Measurements from ENCODE around the gene RGS18. TPM values are rescaled to one million over a fixed set of nuclear protein-coding genes. Genes with fewer than 3 reads are reported as not detected.

Gene RGS18
- total and polyA plus RNA-seq, 2 donors from 2014 or later = 0.34 to 6.2 TPM

- no peak for FAIRE-seq
- Histone ChIP-seq H3K9ac (ENCODE audit: low read length in 3 of 3) (no peak overlapping the region), H3K36me3 (ENCODE audit: control insufficient read depth in 2 of 3, insufficient read depth in 3 of 3, low read length in 3 of 3) (no peaks in the 10 kb centered on the region), H3K27ac (ENCODE audit: low read depth in 2 of 2, low read length in 2 of 2) (no peak overlapping the region), H3K27me3 (ENCODE audit: control insufficient read depth, insufficient read depth, low read length) (no peaks in the 10 kb centered on the region), H3K4me3 (ENCODE audit: low read length in 3 of 3) (no peak overlapping the region), H3K4me1 (ENCODE audit: control insufficient read depth in 2 of 3, insufficient read depth in 2 of 3, low read depth in 1 of 3, low read length in 3 of 3) (no peaks in the 10 kb centered on the region), H3K9me3 (ENCODE audit: control insufficient read depth in 2 of 3, insufficient read depth in 1 of 3, low read length in 3 of 3) (no peaks in the 10 kb centered on the region)
- intact Hi-C loops (cut with DNase I) = no loop called here
- no peak for DNase-seq
- TF ChIP-seq, protein P1, sequence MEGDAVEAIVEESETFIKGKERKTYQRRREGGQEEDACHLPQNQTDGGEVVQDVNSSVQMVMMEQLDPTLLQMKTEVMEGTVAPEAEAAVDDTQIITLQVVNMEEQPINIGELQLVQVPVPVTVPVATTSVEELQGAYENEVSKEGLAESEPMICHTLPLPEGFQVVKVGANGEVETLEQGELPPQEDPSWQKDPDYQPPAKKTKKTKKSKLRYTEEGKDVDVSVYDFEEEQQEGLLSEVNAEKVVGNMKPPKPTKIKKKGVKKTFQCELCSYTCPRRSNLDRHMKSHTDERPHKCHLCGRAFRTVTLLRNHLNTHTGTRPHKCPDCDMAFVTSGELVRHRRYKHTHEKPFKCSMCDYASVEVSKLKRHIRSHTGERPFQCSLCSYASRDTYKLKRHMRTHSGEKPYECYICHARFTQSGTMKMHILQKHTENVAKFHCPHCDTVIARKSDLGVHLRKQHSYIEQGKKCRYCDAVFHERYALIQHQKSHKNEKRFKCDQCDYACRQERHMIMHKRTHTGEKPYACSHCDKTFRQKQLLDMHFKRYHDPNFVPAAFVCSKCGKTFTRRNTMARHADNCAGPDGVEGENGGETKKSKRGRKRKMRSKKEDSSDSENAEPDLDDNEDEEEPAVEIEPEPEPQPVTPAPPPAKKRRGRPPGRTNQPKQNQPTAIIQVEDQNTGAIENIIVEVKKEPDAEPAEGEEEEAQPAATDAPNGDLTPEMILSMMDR (IDR thresholded peaks at IDR 0.05; ENCODE audit: borderline replicate concordance, extremely low read depth, insufficient read depth) = no peak
Measured at GRCh38 chr1:192183788-192184187, 25.5 kb downstream of the RGS18 start.

GRCh38 chr1:192186197-192186596 is 27.9 kb downstream of the RGS18 start:
- Histone ChIP-seq H3K9ac (ENCODE audit: low read length in 3 of 3) (no peak overlapping the region), H3K4me1 (ENCODE audit: control insufficient read depth in 2 of 3, insufficient read depth in 2 of 3, low read depth in 1 of 3, low read length in 3 of 3) (no peaks in the 10 kb centered on the region), H3K9me3 (ENCODE audit: control insufficient read depth in 2 of 3, insufficient read depth in 1 of 3, low read length in 3 of 3) (no peaks in the 10 kb centered on the region), H3K36me3 (ENCODE audit: control insufficient read depth in 2 of 3, insufficient read depth in 3 of 3, low read length in 3 of 3) (no peaks in the 10 kb centered on the region), H3K27ac (ENCODE audit: low read depth in 2 of 2, low read length in 2 of 2) (no peak overlapping the region), H3K4me3 (ENCODE audit: low read length in 3 of 3) (no peak overlapping the region), H3K27me3 (ENCODE audit: control insufficient read depth, insufficient read depth, low read length) (no peaks in the 10 kb centered on the region)
- DNase-seq (no peak), FAIRE-seq (no peak)
- TF ChIP-seq, protein P1 (IDR thresholded peaks at IDR 0.05; ENCODE audit: borderline replicate concordance, extremely low read depth, insufficient read depth) = no peak
- intact Hi-C loops (cut with DNase I) = no loop called here

DNA sequence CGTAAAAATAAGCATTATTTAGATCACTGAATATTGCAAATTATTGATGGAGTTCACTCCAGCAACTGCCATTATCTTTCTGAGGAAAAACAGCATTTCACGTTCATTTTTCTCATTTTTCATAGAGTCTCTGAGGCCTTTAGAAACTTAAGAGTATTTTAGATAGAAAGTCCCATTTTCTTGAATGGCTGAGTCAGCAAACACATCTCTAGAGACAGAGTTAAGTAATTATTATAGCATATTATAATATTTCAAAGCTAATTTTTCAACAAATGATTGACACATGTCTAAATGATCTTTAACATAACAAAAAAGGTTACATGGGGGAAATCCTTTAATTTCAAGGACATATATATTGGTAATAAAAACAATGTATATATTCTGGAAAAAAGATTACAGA is 31.8 kb downstream of the RGS18 start:
- H3K9ac ChIP-seq (ENCODE audit: low read length in 3 of 3) = no peak overlapping the region
- no peak overlapping the region for H3K27ac ChIP-seq (ENCODE audit: low read depth in 2 of 2, low read length in 2 of 2)
- intact Hi-C loops (cut with DNase I) = no loop called here
- H3K27me3 ChIP-seq (ENCODE audit: control insufficient read depth, insufficient read depth, low read length) = no peaks in the 10 kb centered on the region
- FAIRE-seq = no peak
- TF ChIP-seq, protein P1 (IDR thresholded peaks at IDR 0.05; ENCODE audit: borderline replicate concordance, extremely low read depth, insufficient read depth) = no peak
- H3K4me1 ChIP-seq (ENCODE audit: control insufficient read depth in 2 of 3, insufficient read depth in 2 of 3, low read depth in 1 of 3, low read length in 3 of 3) = no peaks in the 10 kb centered on the region
- no peak overlapping the region for H3K4me3 ChIP-seq (ENCODE audit: low read length in 3 of 3)
- DNase-seq = no peak
- no peaks in the 10 kb centered on the region for H3K9me3 ChIP-seq (ENCODE audit: control insufficient read depth in 2 of 3, insufficient read depth in 1 of 3, low read length in 3 of 3)
- no peaks in the 10 kb centered on the region for H3K36me3 ChIP-seq (ENCODE audit: control insufficient read depth in 2 of 3, insufficient read depth in 3 of 3, low read length in 3 of 3)

DNA sequence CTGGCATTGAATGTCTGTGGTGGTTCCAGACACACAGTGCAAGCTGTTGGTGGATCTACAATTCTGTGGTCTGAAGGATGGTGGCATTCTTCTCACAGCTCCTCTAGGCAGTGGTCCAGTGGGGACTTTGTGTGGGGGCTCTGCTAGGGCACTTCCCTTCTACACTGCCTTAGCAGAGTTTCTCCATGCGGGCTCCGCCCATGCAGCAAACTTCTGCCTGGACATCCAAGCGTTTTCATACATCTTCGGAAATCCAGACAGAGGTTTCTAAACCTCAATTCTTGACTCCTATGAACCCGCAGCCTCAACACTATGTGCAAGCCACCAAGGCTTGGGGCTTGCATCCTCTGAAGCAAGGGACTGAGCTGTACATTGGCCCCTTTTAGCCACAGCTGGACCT is 43.0 kb downstream of the RGS18 start:
- intact Hi-C loops (cut with DNase I) = no loop called here
- no peak overlapping the region for H3K9ac ChIP-seq (ENCODE audit: low read length in 3 of 3)
- H3K4me3 ChIP-seq (ENCODE audit: low read length in 3 of 3) = no peak overlapping the region
- H3K27ac ChIP-seq (ENCODE audit: low read depth in 2 of 2, low read length in 2 of 2) = no peak overlapping the region
- TF ChIP-seq, protein P1 (IDR thresholded peaks at IDR 0.05; ENCODE audit: borderline replicate concordance, extremely low read depth, insufficient read depth) = no peak
- no peaks in the 10 kb centered on the region for H3K9me3 ChIP-seq (ENCODE audit: control insufficient read depth in 2 of 3, insufficient read depth in 1 of 3, low read length in 3 of 3)
- H3K36me3 ChIP-seq (ENCODE audit: control insufficient read depth in 2 of 3, insufficient read depth in 3 of 3, low read length in 3 of 3) = no peaks in the 10 kb centered on the region
- no peaks in the 10 kb centered on the region for H3K27me3 ChIP-seq (ENCODE audit: control insufficient read depth, insufficient read depth, low read length)
- FAIRE-seq (no peak), DNase-seq (peak in 1 of 5 donors; percentile 22)
- H3K4me1 ChIP-seq (ENCODE audit: control insufficient read depth in 2 of 3, insufficient read depth in 2 of 3, low read depth in 1 of 3, low read length in 3 of 3) = no peaks in the 10 kb centered on the region

Data from kidney (tissue), 14 donors.